Type B pancreatic cell (in vitro differentiated cells): ENCODE measurements around the gene MARF1. TPM values are rescaled to one million over a fixed set of nuclear protein-coding genes. Genes with fewer than 3 reads are reported as not detected.

Experiments
- DNase-seq: peaks from one replicate; pipeline ENCODE4 v3.0.0; 2021; ENCODE audit warnings: mixed read lengths; ENCODE audit not compliant: unreplicated experiment; ENCODE audit errors: extremely low spot score
- H3K27ac Mint-ChIP-seq: 2 replicates; pipeline ENCODE4 v1.8.0; 2021; ENCODE audit warnings: mild to moderate bottlenecking, mixed read lengths
- H3K27me3 Mint-ChIP-seq: 2 replicates; pipeline ENCODE4 v1.8.0; 2021; ENCODE audit warnings: mixed read lengths
- H3K36me3 Mint-ChIP-seq: 2 replicates; pipeline ENCODE4 v1.8.0; 2021; ENCODE audit warnings: mixed read lengths
- H3K4me1 Mint-ChIP-seq: one replicate; pipeline ENCODE4 v1.8.0; 2021; ENCODE audit warnings: mixed read lengths; ENCODE audit not compliant: unreplicated experiment
- H3K4me3 Mint-ChIP-seq: 2 replicates; pipeline ENCODE4 v1.8.0; 2021; ENCODE audit warnings: mild to moderate bottlenecking, mixed read lengths
- H3K9me3 Mint-ChIP-seq: 2 replicates; pipeline ENCODE4 v1.8.0; 2021; ENCODE audit warnings: mixed read lengths
- CTCF ChIP-seq: fragments of 200-600 bp; sonication (generic); conservative IDR thresholded peaks from 2 replicates; pipeline ENCODE4 v1.5.0; 2021; ENCODE audit warnings: antibody characterized with exemption, mild to moderate bottlenecking
- total RNA-seq: library from RNA; stranded (reverse); gene quantifications from 2 replicates; pipeline ENCODE4 v1.2.1, GENCODE V29; 2021; ENCODE audit warnings: low replicate concordance

The MARF1 gene
- total RNA-seq, 1 donor from 2014 or later, result 75.4 TPM

GRCh38 chr16:15564604-15565339 lies 78.2 kb downstream of the MARF1 start:
- H3K27ac Mint-ChIP-seq, result no peak overlapping the region
- DNase-seq, result no peak
- no peaks in the 10 kb centered on the region for H3K27me3 Mint-ChIP-seq
- H3K4me1 Mint-ChIP-seq, result peaks cover 8% of the 10 kb centered on the region
- H3K36me3 Mint-ChIP-seq, result peaks cover 4% of the 10 kb centered on the region
- no peak overlapping the region for H3K4me3 Mint-ChIP-seq
- H3K9me3 Mint-ChIP-seq, result no peaks in the 10 kb centered on the region
- TF ChIP-seq CTCF, result no peak

GRCh38 chr16:15559176-15559575 lies 83.8 kb downstream of the MARF1 start:
- no peak overlapping the region for H3K27ac Mint-ChIP-seq
- TF ChIP-seq CTCF, result no peak
- no peaks in the 10 kb centered on the region for H3K9me3 Mint-ChIP-seq
- peaks cover 8% of the 10 kb centered on the region for H3K4me1 Mint-ChIP-seq
- no peak overlapping the region for H3K4me3 Mint-ChIP-seq
- no peaks in the 10 kb centered on the region for H3K27me3 Mint-ChIP-seq
- no peak for DNase-seq
- H3K36me3 Mint-ChIP-seq, result peaks cover 4% of the 10 kb centered on the region

- H3K36me3 Mint-ChIP-seq, result no peaks in the 10 kb centered on the region
- TF ChIP-seq CTCF, result no peak
- no peaks in the 10 kb centered on the region for H3K27me3 Mint-ChIP-seq
- no peak overlapping the region for H3K27ac Mint-ChIP-seq
- no peak for DNase-seq
- H3K4me3 Mint-ChIP-seq, result no peak overlapping the region
- no peaks in the 10 kb centered on the region for H3K4me1 Mint-ChIP-seq
- H3K9me3 Mint-ChIP-seq, result no peaks in the 10 kb centered on the region
Observed at GRCh38 chr16:15557258-15557657, 85.7 kb downstream of the MARF1 start.

- DNase-seq, result no peak
- H3K4me1 Mint-ChIP-seq, result peaks cover 4% of the 10 kb centered on the region
- TF ChIP-seq CTCF, result no peak
Observed at GRCh38 chr16:15556130-15556529, 86.8 kb downstream of the MARF1 start.

GRCh38 chr16:15553313-15554088 lies 89.5 kb downstream of the MARF1 start:
- Mint-ChIP-seq H3K27me3 (peaks cover 7% of the 10 kb centered on the region), H3K4me3 (no peak overlapping the region), H3K27ac (no peak overlapping the region), H3K9me3 (no peaks in the 10 kb centered on the region), H3K36me3 (no peaks in the 10 kb centered on the region), H3K4me1 (peaks cover 8% of the 10 kb centered on the region)
- no peak for DNase-seq
- TF ChIP-seq CTCF, result no peak

More at GRCh38 chr16:15556130-15556529, 86.8 kb downstream of the MARF1 start:
- Mint-ChIP-seq H3K27me3 (peaks cover 3% of the 10 kb centered on the region), H3K4me3 (no peak overlapping the region), H3K27ac (no peak overlapping the region), H3K36me3 (no peaks in the 10 kb centered on the region), H3K9me3 (no peaks in the 10 kb centered on the region)
